AG10803 (cell line): Measurements from ENCODE around the gene PKP1.

Source experiments
- DNase-seq: peaks from one replicate; pipeline ENCODE4 v3.0.0; 2010; ENCODE audit warnings: low read depth
- H3K4me3 ChIP-seq: 2 replicates; pipeline ENCODE4 v1.5.1; 2011; ENCODE audit warnings: mild to moderate bottlenecking, low read length, control low read depth
- CTCF ChIP-seq: conservative IDR thresholded peaks from 2 replicates; pipeline ENCODE4 v1.5.1; 2011; ENCODE audit warnings: mild to moderate bottlenecking, low read length, control low read depth, inconsistent platforms

PKP1 gene

GRCh38 chr1:201371792-201372191 lies 88.5 kb downstream of the PKP1 start:
- H3K4me3 ChIP-seq = no peak overlapping the region
- TF ChIP-seq CTCF = no peak
- no peak for DNase-seq

GRCh38 chr1:201374364-201374763 lies 91.1 kb downstream of the PKP1 start:
- H3K4me3 ChIP-seq = no peak overlapping the region
- DNase-seq = no peak
- no peak for TF ChIP-seq CTCF

- H3K4me3 ChIP-seq = no peak overlapping the region
- TF ChIP-seq CTCF = peak; percentile 13; the same call in 1 of the 2 replicates
- DNase-seq = no peak
Measured at GRCh38 chr1:201375169-201375568, 91.9 kb downstream of the PKP1 start.

GRCh38 chr1:201376107-201376463 lies 92.8 kb downstream of the PKP1 start:
- DNase-seq = no peak
- H3K4me3 ChIP-seq = no peak overlapping the region
- TF ChIP-seq CTCF = no peak

- no peak overlapping the region for H3K4me3 ChIP-seq
- peak; percentile 4 for DNase-seq
- peak; percentile 56 for TF ChIP-seq CTCF
Measured at GRCh38 chr1:201376464-201377374, 93.4 kb downstream of the PKP1 start.

GRCh38 chr1:201377611-201378092 lies 94.3 kb downstream of the PKP1 start, which contains the start of gene TNNT2:
Gene TNNT2 (minus strand): TSS chr1:201377680. CDS start chr1:201373254, 4,426 bp downstream.
- no peak for DNase-seq
- no peak within 1 kb of the TSS for H3K4me3 ChIP-seq
- no peak for TF ChIP-seq CTCF

GRCh38 chr1:201378804-201379203 lies 95.5 kb downstream of the PKP1 start:
- no peak for DNase-seq
- no peak for TF ChIP-seq CTCF
- H3K4me3 ChIP-seq = no peak overlapping the region
